COR-L47 (cell line): ENCODE results near the gene TBC1D22A.
A peak's percentile ranks its signal among the peaks of the same experiment; 100 is the strongest.

Experiments used
- DNase-seq: peaks from one replicate; lab custom pipeline; 2025; lab: John Stamatoyannopoulos, UW

TBC1D22A gene

DNA sequence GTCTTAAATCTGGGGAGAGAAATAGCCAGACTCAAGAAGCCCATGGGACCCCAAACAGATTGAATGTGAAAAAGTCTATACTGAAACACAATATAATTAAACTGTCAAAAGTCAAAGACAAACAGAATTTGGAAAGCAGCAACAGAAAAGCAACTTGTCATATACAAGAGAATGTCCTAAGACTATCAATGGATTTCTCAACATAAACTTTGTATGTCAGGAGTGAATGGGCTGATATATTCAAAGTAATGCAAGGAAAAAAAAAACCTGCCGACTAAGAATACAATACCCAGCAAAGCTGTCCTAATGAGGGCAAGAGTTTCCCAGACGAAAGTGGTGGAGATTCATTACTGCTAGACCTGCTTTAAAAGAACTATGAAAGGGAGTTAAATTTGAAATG lies 73.2 kb downstream of the TBC1D22A start:
- DNase-seq = no peak

DNA sequence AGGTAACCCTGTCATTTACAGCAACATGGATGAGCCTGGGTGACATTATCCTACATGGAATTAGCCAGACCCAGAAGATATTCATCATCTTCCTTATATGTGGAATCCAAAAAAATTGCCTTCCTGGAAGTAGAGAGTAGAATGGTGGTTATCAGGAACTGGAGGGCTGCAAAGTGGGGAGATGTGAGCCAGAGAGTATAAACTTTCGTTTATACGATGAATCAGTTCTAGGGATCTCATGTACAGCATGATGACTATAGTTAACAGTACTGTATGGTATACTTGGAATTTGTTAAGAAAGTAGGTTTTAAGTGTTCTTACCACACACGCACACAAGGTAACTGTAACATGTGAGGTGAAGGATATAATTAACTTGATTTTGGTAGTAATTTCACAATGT lies 79.1 kb downstream of the TBC1D22A start:
- DNase-seq = no peak

DNA sequence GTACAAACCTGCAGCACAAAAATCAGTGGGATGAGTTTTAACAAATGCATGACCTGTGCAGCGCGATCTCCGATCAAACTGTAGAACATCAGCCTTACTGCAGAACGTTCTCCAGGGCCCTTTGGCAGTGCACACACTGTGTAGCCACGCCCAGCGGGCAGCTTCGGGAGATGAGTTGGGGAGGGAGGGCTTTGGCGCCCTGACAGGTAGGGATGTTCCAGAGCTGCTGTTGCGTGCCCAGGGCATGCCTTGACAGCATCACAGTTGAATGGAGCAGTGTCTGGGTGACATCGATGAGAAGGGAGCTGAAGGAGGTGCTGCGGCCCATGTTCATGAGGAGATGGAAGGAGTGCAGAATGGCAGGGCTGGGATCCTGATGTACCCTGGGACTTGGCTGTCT lies 80.2 kb downstream of the TBC1D22A start:
- peak; percentile 72 for DNase-seq

DNA sequence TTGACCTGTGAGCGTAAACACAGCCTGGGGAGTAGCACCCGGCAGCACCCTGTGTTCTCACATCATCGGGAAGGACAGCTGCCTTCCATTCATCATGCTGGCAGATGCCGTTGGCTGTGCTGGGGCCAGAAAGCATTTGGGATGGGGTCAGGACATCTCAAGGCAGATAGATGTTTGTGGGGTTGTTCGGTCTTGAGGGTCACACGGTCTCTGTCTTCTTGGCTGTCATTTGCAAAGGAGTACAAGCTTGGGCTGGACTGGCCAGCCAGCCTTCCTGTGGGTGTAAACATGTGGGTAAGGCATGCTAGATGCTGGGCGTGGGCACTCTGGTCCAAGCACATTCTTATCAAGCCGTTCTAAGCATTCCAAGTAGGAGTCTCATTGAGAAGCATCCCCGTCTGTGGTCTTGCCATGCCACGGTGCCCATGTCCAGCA lies 81.4 kb downstream of the TBC1D22A start:
- no peak for DNase-seq

DNA sequence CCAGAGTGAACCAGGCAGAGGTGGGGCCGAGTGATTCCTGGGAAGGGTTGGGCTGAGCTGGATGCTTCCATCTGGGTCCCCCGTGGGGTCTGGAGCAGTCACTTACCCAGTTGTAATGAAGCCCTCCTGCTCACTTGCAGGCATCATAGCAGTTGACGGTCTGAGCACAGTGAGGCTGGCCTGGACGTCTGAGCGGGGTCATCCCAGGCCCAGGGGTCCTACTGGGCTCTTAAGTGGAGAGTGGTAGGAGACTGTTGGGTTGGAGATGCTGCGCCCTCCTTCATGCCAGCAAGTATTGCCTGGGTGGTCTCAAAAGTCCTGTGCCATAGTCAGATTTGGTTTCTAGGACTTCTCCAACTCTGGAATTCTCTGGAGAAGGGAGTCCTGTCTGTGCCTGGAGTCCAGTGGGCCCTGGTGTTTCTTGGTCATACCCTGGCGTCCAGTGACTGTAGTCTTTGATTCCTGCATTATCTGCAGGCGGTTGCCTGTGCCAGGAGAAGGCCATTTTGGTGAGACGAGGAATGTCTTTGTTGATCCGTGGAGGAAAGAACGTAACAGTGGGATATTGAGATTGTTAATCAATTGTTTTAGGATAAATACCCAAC lies 82.3 kb downstream of the TBC1D22A start:
- DNase-seq = no peak

DNA sequence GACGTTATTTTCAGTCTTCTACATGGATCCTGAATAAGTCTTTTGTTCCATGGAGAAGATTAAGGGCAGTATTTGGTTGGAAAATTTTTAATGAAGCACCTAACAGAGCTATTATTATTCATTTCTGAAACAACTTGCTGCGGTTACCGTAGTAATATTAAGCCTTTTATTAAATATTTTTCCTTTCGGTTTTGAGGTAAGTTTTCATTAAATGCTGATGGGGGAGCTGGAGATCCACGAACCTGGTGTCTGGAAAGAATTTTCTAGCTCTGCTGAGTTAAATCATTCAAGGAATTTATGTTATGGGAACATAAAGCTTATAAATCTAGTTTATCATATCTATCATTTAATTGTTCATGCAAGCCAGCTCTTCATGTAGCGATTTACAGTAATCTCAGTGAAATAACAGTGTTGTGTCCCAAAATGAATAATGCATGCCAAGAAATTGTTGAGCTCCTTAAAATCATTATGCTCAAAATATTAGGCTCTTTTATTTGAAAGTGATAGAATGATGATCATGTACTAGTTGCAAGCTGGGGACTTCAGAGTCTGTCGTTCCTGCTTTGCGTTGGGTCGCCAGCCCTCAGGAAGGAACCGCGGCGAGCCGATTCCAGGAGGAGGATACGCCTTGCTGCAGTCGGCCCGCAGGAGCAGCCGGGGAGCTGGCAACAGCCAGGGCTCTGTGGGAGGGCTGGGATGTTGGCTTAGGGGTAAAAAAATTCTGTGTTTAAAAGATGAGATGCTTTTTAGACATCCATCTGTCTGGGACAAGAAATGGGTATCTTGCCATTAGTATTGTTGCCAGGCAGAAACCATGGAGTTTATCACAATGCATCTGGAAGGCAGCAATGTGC lies 83.1 kb downstream of the TBC1D22A start:
- DNase-seq = no peak

DNA sequence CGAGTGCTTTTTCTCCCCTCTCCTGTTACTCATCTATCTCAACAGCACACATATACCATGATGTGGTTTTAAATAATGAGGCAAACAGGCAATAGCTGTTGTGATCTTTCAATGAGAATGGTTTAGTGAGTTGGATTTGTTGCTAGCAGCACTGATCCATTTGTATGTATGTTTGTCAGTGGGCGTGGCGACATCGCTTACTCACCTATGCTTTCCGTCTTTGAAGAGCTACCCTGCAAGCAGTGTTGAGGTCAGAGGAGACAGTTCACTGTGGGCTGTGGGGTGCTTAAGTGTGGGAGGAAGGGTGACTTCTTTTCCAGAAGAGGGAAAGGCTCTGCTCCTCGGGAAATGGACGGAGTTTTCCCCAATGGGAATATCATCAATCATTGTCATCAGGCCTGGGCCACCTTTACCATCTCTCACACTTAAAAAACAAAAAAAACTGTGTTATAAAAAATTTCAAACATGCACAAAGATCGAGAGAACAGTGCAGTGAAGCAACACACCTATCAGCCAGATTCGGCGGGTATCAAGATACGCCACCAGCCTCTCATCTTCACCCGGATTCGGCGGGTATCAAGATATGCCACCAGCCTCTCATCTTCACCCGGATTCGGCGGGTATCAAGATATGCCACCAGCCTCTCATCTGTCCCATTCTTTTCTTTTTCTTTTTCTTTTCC lies 83.8 kb downstream of the TBC1D22A start:
- DNase-seq = no peak

DNA sequence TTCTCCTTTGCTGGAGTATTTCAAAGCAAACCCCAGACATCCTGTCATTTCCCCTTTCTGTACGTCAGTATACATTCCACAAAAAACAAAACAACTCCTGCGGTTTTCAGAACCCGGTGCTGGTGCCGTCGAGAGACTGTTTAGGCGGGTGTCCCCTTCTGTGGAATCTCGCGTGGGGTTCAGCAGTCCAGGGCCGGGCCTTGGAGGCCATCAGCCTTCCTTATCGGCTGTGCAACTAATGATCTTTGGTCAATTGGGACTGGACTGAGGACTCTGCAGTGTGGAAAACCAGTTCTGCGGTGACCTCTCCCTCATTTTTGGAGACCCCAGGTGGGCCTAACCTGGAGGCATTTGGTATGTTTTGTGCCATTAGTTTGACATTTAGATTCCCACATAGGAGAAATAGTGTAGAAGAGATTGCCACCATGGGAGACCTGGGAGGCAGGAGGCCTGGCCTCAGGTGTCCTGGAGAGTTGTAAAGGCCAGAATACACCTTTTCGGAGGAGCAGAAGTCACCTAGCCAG lies 84.4 kb downstream of the TBC1D22A start:
- DNase-seq = no peak

DNA sequence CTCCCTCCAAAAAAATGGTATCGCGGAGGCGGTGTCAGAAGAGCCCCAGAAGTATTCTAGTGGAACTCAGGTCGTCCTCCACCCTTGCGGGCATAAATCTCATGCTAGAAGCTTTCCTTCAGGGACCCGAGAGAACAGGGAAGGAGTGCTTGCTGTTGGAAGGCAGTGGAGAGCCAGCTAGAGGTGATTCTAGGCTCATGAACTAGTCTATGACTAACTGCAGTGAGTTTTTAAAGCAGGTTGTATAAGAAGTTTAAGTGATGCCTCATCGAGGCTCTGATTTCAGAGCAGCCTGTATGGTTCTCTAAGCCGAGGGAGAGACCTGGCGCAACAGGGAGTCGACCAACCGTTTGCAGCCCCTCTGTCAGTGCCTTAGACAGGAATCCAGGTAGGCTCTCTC lies 85.7 kb downstream of the TBC1D22A start:
- no peak for DNase-seq

DNA sequence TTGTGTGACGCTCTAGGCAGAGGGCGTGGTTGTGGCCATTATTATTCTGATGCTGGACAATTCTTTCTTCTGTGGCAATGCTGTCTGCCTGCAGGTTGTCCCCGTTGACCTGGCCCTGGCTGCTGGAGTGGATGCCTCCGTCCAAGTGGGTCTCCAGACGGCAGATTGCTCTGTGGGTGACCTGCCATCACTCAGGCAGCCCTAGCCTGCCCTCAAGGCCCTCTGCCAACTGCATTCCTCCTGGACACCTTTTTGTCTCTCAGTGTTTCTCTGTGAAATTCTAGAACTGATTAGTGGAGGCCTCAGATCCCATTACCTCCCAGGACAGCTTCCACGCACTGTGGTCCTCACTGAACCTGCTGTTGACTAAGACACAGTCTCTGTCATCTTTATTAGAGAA lies 86.7 kb downstream of the TBC1D22A start:
- no peak for DNase-seq

DNA sequence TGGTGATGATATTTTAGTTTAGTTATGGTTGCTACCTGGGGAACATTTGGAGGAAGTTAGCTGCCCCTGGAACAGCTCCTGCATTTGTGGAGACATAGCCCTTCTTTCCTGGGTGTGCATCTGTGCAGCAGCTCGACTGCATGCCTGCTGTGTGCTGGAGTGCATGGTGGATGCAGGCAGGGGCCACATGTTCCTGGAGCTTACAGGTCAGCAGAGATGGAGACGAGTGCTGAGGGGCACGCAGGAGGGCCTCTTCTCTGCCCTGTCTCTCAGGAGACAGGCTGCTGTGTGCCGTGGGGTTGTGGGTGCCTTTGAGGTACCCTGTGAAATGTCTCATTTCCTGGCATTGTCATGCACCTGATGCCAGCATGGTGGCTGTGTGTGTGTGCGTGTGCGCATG lies 87.5 kb downstream of the TBC1D22A start:
- DNase-seq = no peak

DNA sequence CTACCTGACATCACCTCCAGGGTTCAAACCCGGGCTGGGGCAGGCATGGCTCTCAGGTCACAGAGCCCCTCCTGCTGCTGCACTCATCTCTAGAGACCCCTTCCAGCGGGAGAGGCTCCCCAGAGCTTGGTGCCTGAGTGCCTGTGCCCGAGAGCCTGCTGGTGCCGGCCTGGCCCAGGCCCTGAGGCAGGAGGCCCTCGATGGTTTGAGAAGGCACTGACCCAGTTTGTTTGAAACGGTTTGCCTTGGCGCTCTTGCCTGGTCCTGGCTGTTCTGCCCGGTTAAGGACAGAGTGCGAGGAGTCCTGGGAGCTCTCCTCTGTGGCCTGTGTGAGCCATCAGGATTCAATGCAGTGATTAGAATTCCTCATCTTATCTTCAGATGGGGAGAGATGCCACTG lies 88.9 kb downstream of the TBC1D22A start:
- DNase-seq = no peak

DNA sequence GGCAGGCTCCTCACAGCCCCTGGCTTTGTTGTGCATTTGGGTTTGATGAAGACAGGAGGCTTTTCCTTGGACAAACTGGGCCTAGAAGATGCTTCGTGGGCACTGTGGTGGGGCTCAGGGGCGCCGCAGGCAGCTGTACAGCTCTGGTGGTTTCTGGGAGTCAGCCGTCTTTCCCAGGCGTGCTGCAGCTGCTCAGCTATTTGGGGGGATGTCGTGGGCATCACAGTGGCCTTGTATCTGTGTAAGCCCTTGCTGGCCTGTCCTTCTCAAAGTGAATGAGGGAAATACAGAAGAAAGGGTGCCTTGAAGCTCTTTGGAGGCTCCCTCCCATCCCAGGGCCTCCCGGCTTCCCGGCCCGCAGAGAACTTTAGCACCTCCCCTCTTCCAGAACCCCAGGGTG lies 89.5 kb downstream of the TBC1D22A start:
- no peak for DNase-seq

DNA sequence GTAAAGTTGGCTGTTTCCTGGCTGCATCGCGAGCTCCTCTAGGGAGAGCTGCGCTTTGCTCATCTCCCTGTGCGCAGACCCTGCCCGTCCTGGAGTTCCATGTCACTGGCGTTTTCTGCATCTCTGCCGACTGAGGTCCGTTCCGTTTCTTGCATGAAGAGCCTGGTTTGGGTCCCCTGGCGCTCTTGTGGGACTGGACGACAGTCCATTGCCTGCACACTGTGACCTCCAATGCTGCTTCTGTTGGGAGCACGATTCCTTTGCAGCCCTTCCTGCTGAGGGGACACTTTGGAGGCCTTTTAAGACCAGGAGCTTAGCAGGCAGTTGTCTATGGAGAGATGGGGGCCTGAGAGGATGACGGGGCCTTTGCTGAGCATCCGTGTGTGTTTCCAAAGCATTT lies 90.3 kb downstream of the TBC1D22A start:
- no peak for DNase-seq

DNA sequence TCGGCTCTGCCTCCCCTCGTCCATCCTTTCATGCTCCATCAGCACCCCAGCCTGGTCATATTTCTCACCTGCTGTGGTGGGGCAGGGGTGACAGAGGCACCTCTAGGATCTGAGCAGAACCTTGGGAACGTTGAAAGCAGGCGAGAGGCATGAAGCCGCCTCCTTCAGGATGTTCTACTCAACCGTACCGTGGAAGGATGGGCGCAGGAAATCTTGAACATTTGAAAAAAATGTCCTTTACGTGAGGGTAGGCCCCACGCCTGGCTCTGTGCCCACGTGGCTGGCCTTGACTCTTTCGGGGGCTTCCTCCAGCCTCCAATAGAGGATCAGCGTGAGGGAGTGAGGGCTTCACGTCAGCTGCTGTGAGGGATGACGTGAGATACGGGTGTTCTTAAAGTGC lies 90.7 kb downstream of the TBC1D22A start:
- DNase-seq = no peak

DNA sequence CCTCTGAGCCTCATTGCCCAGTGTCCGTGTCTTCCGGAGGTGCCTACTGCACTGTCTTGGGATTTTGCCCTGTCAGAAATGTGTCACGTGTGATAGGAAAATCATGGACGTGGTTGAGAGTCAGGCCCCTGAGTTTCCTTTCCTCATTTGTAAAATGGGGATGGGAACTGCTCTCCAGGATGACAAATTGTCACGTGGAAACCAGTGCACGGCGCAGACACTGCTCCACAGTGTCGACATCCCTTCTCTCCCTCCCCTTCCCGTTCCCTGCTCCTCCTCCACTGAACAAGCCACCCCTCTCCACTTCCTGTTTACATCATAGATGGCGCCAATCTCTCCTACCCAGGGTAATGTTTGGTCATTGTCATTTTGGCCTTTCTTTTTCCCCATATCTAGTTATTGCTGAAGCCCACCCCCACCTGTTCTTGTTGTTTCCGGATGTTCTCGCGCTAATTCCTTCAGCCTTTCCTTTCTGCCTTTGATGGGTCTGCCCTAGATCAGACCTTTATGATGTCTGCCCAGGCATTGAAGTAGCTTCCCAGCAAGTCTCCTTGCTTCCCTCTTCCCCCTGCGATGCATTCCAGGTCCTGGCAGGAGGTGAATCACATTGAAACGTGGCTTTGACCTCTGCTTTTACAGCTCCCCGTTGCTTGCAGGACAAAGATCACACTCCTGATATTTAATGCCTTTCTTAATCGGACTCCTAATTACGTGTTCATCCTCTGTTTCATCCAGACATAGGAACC lies 91.8 kb downstream of the TBC1D22A start:
- no peak for DNase-seq

DNA sequence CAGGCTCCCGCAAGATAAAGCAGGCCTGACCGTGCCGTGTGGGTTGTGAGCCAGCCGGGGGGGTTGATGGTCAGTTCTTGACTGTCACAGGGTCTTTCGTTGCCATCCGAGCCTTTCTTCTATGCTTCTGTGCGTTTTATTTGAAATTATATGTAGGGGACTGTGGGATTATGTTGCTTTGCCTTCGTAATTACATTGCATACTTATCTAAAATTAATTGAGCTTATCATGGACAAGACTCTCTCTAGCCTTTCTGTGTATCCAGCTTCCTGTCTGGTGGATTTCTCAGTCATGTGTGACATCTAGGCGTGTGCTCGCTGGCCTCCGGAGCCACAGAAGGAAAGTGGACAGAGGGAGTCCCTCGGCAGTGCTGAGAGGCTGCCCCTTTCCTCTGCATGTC lies 93.2 kb downstream of the TBC1D22A start:
- DNase-seq = no peak

DNA sequence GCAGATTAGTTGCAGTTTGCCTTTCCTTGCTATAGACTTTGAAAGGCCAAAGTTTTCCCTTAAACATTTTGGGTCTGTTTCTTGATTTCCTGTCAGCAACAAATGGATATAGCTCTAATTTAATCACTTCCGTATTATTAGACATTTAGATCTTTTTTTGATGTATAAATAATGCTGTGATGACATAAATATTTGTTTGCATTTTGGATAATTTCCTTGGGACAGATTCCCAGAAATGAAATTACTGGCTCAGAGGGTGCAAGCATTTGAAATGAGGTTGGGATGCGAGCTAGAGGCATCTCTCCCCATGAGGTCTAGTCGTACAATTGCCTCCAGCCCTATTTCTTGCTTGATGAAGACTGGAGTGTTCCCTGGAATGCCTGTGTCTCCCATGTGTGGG lies 94.2 kb downstream of the TBC1D22A start:
- DNase-seq = no peak

DNA sequence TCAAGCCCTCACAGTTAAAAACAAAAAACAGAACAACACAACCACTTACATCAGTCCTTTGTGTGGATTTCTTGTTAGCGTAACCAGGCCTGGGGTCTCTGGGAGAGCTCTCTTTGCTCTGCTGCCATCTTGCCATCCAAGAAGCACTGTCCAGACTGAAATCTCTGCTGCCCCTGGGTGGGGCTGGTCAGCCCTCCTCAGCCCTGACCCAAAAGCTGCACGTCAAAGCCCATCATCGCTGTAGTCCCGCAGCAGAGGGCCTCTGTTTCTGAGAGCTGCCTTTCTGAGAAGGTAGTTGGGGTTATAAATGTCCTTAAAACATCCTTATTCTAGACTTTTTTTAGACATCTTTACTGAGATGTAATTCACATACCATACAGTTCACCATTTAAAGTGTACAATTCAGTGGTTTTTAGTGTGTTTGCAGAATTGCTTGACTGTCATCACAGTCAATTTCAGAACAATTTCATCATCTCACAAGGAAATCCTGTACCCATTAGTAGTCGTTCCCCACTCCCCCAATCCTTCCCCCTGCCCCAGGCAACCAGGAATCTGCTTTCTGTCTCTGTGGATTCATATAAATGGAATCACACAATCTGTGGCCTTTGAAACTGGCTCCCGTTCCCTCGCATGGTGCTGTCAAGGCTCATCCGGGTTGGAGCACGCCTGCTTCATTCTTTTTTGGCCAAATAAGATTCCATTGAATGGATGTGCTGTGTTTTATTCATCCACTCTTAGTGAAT lies 94.9 kb downstream of the TBC1D22A start:
- DNase-seq = no peak

DNA sequence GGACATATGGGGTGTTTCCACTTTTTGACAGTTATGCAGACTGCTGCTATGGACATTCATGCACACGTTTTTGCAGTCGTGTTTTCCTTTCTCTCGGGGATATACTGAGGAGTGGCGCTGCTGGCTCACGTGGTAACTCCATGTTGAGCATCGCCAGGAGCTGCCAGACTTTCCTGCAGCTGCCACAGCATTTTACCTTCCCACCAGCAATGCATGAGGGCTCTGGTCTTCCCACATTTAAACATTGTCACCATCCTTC lies 95.4 kb downstream of the TBC1D22A start:
- no peak for DNase-seq

DNA sequence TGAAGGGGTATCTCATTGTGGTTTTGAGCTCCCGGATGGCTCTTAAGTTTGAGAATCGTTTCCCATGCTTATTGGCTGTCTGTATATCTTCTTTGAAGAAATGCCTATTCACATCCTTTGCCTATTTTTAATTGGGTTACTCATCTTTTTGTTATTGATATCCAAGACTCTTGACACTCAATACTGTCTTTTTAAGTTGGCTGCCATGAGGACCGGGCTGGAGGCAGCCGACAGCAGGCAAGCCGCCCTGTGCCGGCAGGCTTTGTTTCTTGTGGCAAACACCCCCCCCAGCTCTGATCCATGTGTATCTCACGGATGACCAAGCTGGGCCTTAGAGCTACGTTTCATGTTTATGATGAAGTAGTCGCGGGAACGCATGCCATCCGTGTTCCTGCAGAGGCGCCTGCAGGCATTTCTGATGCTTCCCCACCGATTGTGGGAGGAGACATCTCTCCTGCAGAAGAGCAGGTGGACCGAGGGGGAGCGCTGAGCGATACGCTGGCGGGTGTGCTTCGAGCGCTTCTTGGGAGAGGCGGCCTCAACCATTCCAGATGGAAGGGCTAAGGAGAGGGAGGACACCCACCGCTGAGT lies 95.8 kb downstream of the TBC1D22A start:
- no peak for DNase-seq
